SK-N-SH (cell line): ENCODE results near the gene TRMT61B. TPM values are rescaled to one million over a fixed set of nuclear protein-coding genes. Genes with fewer than 3 reads are reported as not detected.

ENCODE experiments used
- CTCF ChIA-PET: fragments of 300-600, 350-600 bp; formaldehyde crosslinking; extraction: SDS; loops from one replicate; lab custom pipeline; 2021; lab: Yijun Ruan, JAX
- POLR2A ChIA-PET: fragments of 350-600 bp; sonication (Branson Sonifier 250); formaldehyde crosslinking; extraction: SDS; loops from one replicate; lab custom pipeline; 2020; ENCODE audit warnings: antibody characterized with exemption, inconsistent platforms; lab: Yijun Ruan, JAX
- DNase-seq: peaks from one replicate; pipeline ENCODE4 v3.0.0; 2012
- H2AFZ ChIP-seq: fragments of 200-600 bp; sonication (generic); 2 replicates; pipeline ENCODE4 v1.8.1; 2016; ENCODE audit warnings: antibody characterized with exemption, mild to moderate bottlenecking, low read depth
- H3F3A ChIP-seq: fragments of 200-600 bp; sonication (generic); replicated peaks from 2 replicates; pipeline ENCODE3; 2016; ENCODE audit warnings: antibody characterized with exemption, mild to moderate bottlenecking; ENCODE audit not compliant: insufficient read depth
- H3K27ac ChIP-seq, 2 experiments: fragments of 200-500 bp in 1 of 2; fragments of 200-600 bp in 1 of 2; sonication (Bioruptor generic) in 1 of 2; sonication (generic), shearing (Covaris generic) in 1 of 2; 2 replicates each; pipeline versions ENCODE4 v1.5.1 to v1.6.1; 2014 to 2016; ENCODE audit warnings: low read depth in 2 of 2, inconsistent platforms in 1 of 2, low read length in 1 of 2, mild to moderate bottlenecking in 1 of 2, mixed read lengths in 1 of 2
- H3K27me3 ChIP-seq: fragments of 200-600 bp; sonication (generic), shearing (Covaris generic); 2 replicates; pipeline ENCODE4 v1.6.1; 2016; ENCODE audit warnings: mixed run types; ENCODE audit not compliant: insufficient read depth
- H3K36me3 ChIP-seq, 2 experiments: fragments of 200-500 bp in 1 of 2; fragments of 200-600 bp in 1 of 2; sonication (Bioruptor generic) in 1 of 2; sonication (generic) in 1 of 2; replicated peaks in 1 of 2; 2 replicates each; pipeline versions ENCODE3 to v1.5.1; 2014 to 2016; ENCODE audit warnings: low read length in 1 of 2, mild to moderate bottlenecking in 1 of 2; ENCODE audit not compliant: insufficient read depth in 2 of 2, control insufficient read depth in 1 of 2
- H3K4me1 ChIP-seq, 2 experiments: fragments of 200-500 bp in 1 of 2; fragments of 200-600 bp in 1 of 2; sonication (Bioruptor generic) in 1 of 2; sonication (generic), shearing (Covaris generic) in 1 of 2; 2 replicates each; pipeline versions ENCODE4 v1.5.1 to v1.6.1; 2014 to 2016; ENCODE audit warnings: low read depth in 1 of 2, low read length in 1 of 2, mixed run types in 1 of 2; ENCODE audit not compliant: insufficient read depth in 2 of 2, control insufficient read depth in 1 of 2
- H3K4me2 ChIP-seq: fragments of 200-600 bp; sonication (generic), shearing (Covaris generic); 2 replicates; pipeline ENCODE4 v1.6.1; 2017; ENCODE audit warnings: mixed run types
- H3K4me3 ChIP-seq, 2 experiments: fragments of 200-500 bp in 1 of 2; fragments of 200-600 bp in 1 of 2; sonication (Bioruptor generic) in 1 of 2; sonication (generic), shearing (Covaris generic) in 1 of 2; 2 replicates each; pipeline versions ENCODE4 v1.5.1 to v1.8.1; 2014 to 2016; ENCODE audit warnings: low read depth in 2 of 2, inconsistent platforms in 1 of 2, low read length in 1 of 2, mild to moderate bottlenecking in 1 of 2, mixed read lengths in 1 of 2, moderate library complexity in 1 of 2
- H3K79me2 ChIP-seq: fragments of 200-600 bp; sonication (generic); 2 replicates; pipeline ENCODE4 v1.8.1; 2017; ENCODE audit warnings: mild to moderate bottlenecking; ENCODE audit not compliant: insufficient read depth
- H3K9ac ChIP-seq: fragments of 200-600 bp; sonication (generic); 2 replicates; pipeline ENCODE4 v1.6.1; 2017; ENCODE audit warnings: mixed run types
- H3K9me2 ChIP-seq: fragments of 200-600 bp; sonication (generic); 2 replicates; pipeline ENCODE4 v1.6.1; 2017; ENCODE audit warnings: mixed run types
- H3K9me3 ChIP-seq: fragments of 200-600 bp; sonication (generic); 2 replicates; pipeline ENCODE4 v1.6.1; 2017; ENCODE audit warnings: mixed run types, mild to moderate bottlenecking, moderate library complexity
- H4K20me1 ChIP-seq: fragments of 200-600 bp; sonication (generic); 2 replicates; pipeline ENCODE4 v1.6.1; 2017; ENCODE audit warnings: mild to moderate bottlenecking, mixed run types; ENCODE audit not compliant: insufficient read depth
- CHD2 ChIP-seq: fragments of 150-350 bp; IDR thresholded peaks from 2 replicates; pipeline ENCODE4 v1.6.1; 2018; ENCODE audit warnings: low read length; ENCODE audit not compliant: partially characterized antibody
- EZH2phosphoT487 ChIP-seq: fragments of 200-600 bp; sonication (generic); IDR thresholded peaks from 2 replicates; pipeline ENCODE4 v1.6.1; 2017; ENCODE audit warnings: low read depth, mixed run types, mild to moderate bottlenecking, antibody characterized with exemption, moderate library complexity, borderline replicate concordance
- FOSL2 ChIP-seq: IDR thresholded peaks from 2 replicates; pipeline ENCODE4 v1.4.0; 2012; ENCODE audit warnings: low read depth, mild to moderate bottlenecking, moderate library complexity, borderline replicate concordance
- FOXM1 ChIP-seq: IDR thresholded peaks from 2 replicates; pipeline ENCODE4 v1.4.0; 2012; ENCODE audit warnings: low read depth, mild to moderate bottlenecking
- GABPA ChIP-seq: IDR thresholded peaks from 2 replicates; pipeline ENCODE4 v1.4.0; 2012; ENCODE audit warnings: low read depth, mild to moderate bottlenecking
- GATA2 ChIP-seq: sonication (generic); formaldehyde crosslinking; IDR thresholded peaks from 2 replicates; pipeline ENCODE4 v1.5.0; 2020; ENCODE audit warnings: mild to moderate bottlenecking, missing genetic modification reagents
- JUND ChIP-seq: IDR thresholded peaks from 2 replicates; pipeline ENCODE4 v1.4.0; 2012
- MEF2A ChIP-seq: IDR thresholded peaks from 2 replicates; pipeline ENCODE4 v1.4.0; 2012; ENCODE audit warnings: low read depth, borderline replicate concordance
- NFIC ChIP-seq: IDR thresholded peaks from 2 replicates; pipeline ENCODE4 v1.4.0; 2012; ENCODE audit warnings: borderline replicate concordance
- POLR2AphosphoS5 ChIP-seq: IDR thresholded peaks from 2 replicates; pipeline ENCODE4 v1.6.1; 2012; ENCODE audit warnings: low read depth, low read length
- RAD21 ChIP-seq: IDR thresholded peaks from 2 replicates; pipeline ENCODE4 v1.6.1; 2012; ENCODE audit warnings: mild to moderate bottlenecking, low read length
- RCOR1 ChIP-seq: fragments of 150-350 bp; IDR thresholded peaks from 2 replicates; pipeline ENCODE4 v1.6.1; 2017; ENCODE audit warnings: antibody characterized with exemption, low read length
- RFX5 ChIP-seq: IDR thresholded peaks from 2 replicates; pipeline ENCODE4 v1.6.1; 2012; ENCODE audit warnings: mild to moderate bottlenecking, improper control_type of control experiment, low read length
- SIN3A ChIP-seq: IDR thresholded peaks from 2 replicates; pipeline ENCODE4 v1.6.1; 2012; ENCODE audit warnings: low read depth, mild to moderate bottlenecking, low read length, moderate library complexity, borderline replicate concordance
- TAF1 ChIP-seq: IDR thresholded peaks from 2 replicates; pipeline ENCODE4 v1.6.1; 2012; ENCODE audit warnings: low read depth, mild to moderate bottlenecking, low read length, moderate library complexity, borderline replicate concordance
- TCF12 ChIP-seq: IDR thresholded peaks from 2 replicates; pipeline ENCODE4 v1.4.0; 2012
- TEAD4 ChIP-seq: IDR thresholded peaks from 2 replicates; pipeline ENCODE4 v1.4.0; 2012; ENCODE audit warnings: mild to moderate bottlenecking, borderline replicate concordance; ENCODE audit not compliant: insufficient read depth
- YY1 ChIP-seq: IDR thresholded peaks from 2 replicates; pipeline ENCODE4 v1.4.0; 2012; ENCODE audit warnings: low read depth, mild to moderate bottlenecking
- WGBS: methylation state at CpG from one replicate; pipeline ENCODE4 v1.1.6; 2017; ENCODE audit warnings: low lambda C conversion rate; 5-methylcytosine and 5-hydroxymethylcytosine counted together
- polyA plus RNA-seq, 3 experiments: library from polyadenylated mRNA; depleted of rRNA; stranded (reverse); fragments of >200 nt; gene quantifications; 2 replicates each; pipeline ENCODE4 v1.2.3, GENCODE V29; 2012
- TF ChIP-seq, protein P1 (sequence below): IDR thresholded peaks from 2 replicates; pipeline ENCODE4 v1.6.1; 2012; ENCODE audit warnings: mild to moderate bottlenecking, low read depth, low read length, moderate library complexity
- TF ChIP-seq, protein P2 (sequence below): IDR thresholded peaks from 2 replicates; pipeline ENCODE4 v1.4.0; 2012; ENCODE audit warnings: low read depth, borderline replicate concordance

The TRMT61B gene
- polyA plus RNA-seq, 1 of the 3 experiments (the other 2 are of a cell fraction), result 11.4 TPM

DNA sequence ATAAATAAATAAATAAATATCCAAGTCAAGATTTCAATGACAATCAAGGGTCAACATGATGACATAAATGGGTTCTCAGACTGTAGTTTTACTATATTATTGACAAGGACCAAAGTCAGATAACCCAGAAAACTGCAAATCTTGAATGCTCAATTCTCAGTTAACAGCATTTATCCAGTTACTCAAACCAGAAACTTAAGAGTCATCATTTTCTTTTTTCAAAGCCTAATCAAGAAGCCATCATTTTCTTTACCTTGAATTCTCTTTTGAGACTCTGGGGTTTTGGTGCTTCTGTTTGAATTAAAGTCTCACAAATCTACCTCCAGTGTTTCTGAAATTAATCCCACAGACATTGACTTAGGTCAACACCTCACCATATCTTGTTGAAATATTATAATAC, 14.1 kb downstream of the TRMT61B start:
- Histone ChIP-seq H3K9me2 (no peaks in the 10 kb centered on the region), H3K4me2 (no peak overlapping the region), H3K9ac (no peak overlapping the region), H3K9me3 (no peaks in the 10 kb centered on the region), H3K27me3 (no peaks in the 10 kb centered on the region), H3K27ac (no peak overlapping the region), H3K36me3 (peaks cover 14 to 23% of the 10 kb centered on the region in 2 experiments), H3F3A (peaks cover 12% of the 10 kb centered on the region), H3K79me2 (peaks cover 5% of the 10 kb centered on the region; the same call in 1 of the 2 replicates), H3K4me3 (no peak overlapping the region), H3K4me1 (no peaks in the 10 kb centered on the region), H4K20me1 (no peaks in the 10 kb centered on the region), H2AFZ (no peak overlapping the region)
- CTCF ChIA-PET, result interaction anchor here (1.1 to 1.4 kb wide), 3 partner anchors 12 to 156 kb away, joined by 3 to 5 read pairs (median 3); no protein-coding TSS in a partner anchor
- POLR2A ChIA-PET, result no interaction called here
- TF ChIP-seq EZH2phosphoT487 (no peak), GABPA (no peak), RFX5 (no peak), GATA2 (no peak), RAD21 (no peak), TAF1 (no peak), RCOR1 (no peak), MEF2A (no peak), POLR2AphosphoS5 (no peak)
- TF ChIP-seq, protein P1, sequence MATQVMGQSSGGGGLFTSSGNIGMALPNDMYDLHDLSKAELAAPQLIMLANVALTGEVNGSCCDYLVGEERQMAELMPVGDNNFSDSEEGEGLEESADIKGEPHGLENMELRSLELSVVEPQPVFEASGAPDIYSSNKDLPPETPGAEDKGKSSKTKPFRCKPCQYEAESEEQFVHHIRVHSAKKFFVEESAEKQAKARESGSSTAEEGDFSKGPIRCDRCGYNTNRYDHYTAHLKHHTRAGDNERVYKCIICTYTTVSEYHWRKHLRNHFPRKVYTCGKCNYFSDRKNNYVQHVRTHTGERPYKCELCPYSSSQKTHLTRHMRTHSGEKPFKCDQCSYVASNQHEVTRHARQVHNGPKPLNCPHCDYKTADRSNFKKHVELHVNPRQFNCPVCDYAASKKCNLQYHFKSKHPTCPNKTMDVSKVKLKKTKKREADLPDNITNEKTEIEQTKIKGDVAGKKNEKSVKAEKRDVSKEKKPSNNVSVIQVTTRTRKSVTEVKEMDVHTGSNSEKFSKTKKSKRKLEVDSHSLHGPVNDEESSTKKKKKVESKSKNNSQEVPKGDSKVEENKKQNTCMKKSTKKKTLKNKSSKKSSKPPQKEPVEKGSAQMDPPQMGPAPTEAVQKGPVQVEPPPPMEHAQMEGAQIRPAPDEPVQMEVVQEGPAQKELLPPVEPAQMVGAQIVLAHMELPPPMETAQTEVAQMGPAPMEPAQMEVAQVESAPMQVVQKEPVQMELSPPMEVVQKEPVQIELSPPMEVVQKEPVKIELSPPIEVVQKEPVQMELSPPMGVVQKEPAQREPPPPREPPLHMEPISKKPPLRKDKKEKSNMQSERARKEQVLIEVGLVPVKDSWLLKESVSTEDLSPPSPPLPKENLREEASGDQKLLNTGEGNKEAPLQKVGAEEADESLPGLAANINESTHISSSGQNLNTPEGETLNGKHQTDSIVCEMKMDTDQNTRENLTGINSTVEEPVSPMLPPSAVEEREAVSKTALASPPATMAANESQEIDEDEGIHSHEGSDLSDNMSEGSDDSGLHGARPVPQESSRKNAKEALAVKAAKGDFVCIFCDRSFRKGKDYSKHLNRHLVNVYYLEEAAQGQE, result no peak
- TF ChIP-seq, protein P2, sequence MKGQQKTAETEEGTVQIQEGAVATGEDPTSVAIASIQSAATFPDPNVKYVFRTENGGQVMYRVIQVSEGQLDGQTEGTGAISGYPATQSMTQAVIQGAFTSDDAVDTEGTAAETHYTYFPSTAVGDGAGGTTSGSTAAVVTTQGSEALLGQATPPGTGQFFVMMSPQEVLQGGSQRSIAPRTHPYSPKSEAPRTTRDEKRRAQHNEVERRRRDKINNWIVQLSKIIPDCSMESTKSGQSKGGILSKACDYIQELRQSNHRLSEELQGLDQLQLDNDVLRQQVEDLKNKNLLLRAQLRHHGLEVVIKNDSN, result no peak
- no peak for DNase-seq

DNA sequence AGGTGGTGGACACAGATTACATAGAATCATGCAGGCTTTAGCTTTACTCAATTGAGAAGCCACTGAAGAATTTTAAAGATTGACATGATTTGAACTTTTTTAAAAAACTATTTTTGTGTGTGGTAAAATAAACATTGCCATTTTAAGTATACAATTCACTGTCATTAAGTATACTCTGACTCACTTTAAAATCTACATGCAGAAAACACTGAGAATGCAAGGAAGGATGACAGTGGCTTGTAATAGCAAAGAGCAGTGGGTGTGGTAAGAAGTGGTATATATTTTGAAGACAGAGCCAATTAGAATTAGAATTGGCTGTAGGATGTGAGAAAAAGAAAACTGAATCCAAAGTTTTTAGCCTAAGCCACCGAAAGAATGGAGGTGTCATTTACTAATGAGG, 14.9 kb downstream of the TRMT61B start:
- H3K4me1 ChIP-seq, result no peaks in the 10 kb centered on the region
- H3F3A ChIP-seq, result peaks cover 12% of the 10 kb centered on the region
- H3K79me2 ChIP-seq, result peaks cover 5% of the 10 kb centered on the region; the same call in 1 of the 2 replicates
- no peaks in the 10 kb centered on the region for H3K9me3 ChIP-seq
- 89% methylated on average over 1 of the region's 1 CpG for WGBS
- no peaks in the 10 kb centered on the region for H3K9me2 ChIP-seq
- H3K27me3 ChIP-seq, result no peaks in the 10 kb centered on the region
- no peak overlapping the region for H3K9ac ChIP-seq
- no peak overlapping the region for H3K4me3 ChIP-seq
- DNase-seq, result no peak
- CTCF ChIA-PET, result interaction anchor here (1.1 to 1.4 kb wide), 2 partner anchors 13 to 157 kb away, joined by 3 to 5 read pairs; no protein-coding TSS in a partner anchor
- no peak overlapping the region for H3K4me2 ChIP-seq
- no peak overlapping the region for H2AFZ ChIP-seq
- POLR2A ChIA-PET, result no interaction called here
- no peak overlapping the region for H3K27ac ChIP-seq
- TF ChIP-seq YY1 (no peak), FOSL2 (no peak), GATA2 (no peak), FOXM1 (no peak), CHD2 (no peak), RAD21 (no peak), SIN3A (no peak), RCOR1 (no peak), JUND (no peak), TEAD4 (no peak), TAF1 (no peak), TCF12 (no peak), NFIC (no peak), POLR2AphosphoS5 (no peak)
- TF ChIP-seq, protein P1, result no peak
- TF ChIP-seq, protein P2, result no peak
- TF ChIP-seq, all 33 proteins: peak for 0
- Histone ChIP-seq H4K20me1 (no peaks in the 10 kb centered on the region), H3K36me3 (peaks cover 13 to 26% of the 10 kb centered on the region in 2 experiments)
